B cell (primary cell): Measurements from ENCODE around the gene IFI27L2.

Experiments
- CTCF ChIP-seq: fragments of 200-600 bp; IDR thresholded peaks from one replicate; pipeline ENCODE4 v1.8.0; 2022; ENCODE audit warnings: antibody characterized with exemption, mild to moderate bottlenecking
- EZH2 ChIP-seq: IDR thresholded peaks from 2 replicates; pipeline ENCODE4 v1.6.1; 2012; ENCODE audit warnings: borderline replicate concordance, low read depth, mild to moderate bottlenecking, moderate library complexity, low read length; ENCODE audit not compliant: insufficient read depth, poor library complexity, severe bottlenecking

GRCh38 chr14:94158239-94158883, 29.0 kb upstream of the IFI27L2 start:
- no peak for TF ChIP-seq CTCF
- no peak for TF ChIP-seq EZH2
